Mesendoderm (in vitro differentiated cells): ENCODE results near the gene FBN2.

ENCODE experiments used
- DNase-seq: peaks from one replicate; pipeline ENCODE4 v3.0.0; 2013
- H2AK5ac ChIP-seq: 2 replicates; pipeline ENCODE4 v1.6.1; 2013; ENCODE audit warnings: low read length, inconsistent platforms
- H2BK120ac ChIP-seq: 2 replicates; pipeline ENCODE4 v1.6.1; 2013; ENCODE audit warnings: low read depth, mild to moderate bottlenecking, low read length, moderate library complexity, mixed read lengths
- H2BK15ac ChIP-seq: replicated peaks from 2 replicates; pipeline ENCODE4 v1.6.1; 2013; ENCODE audit warnings: low read depth, mild to moderate bottlenecking, moderate library complexity
- H2BK5ac ChIP-seq: 2 replicates; pipeline ENCODE4 v1.6.1; 2013; ENCODE audit warnings: low read length, inconsistent platforms
- H3K18ac ChIP-seq: 2 replicates; pipeline ENCODE4 v1.6.1; 2013; ENCODE audit warnings: mild to moderate bottlenecking, low read length, mixed read lengths
- H3K23ac ChIP-seq: one replicate; pipeline ENCODE4 v1.6.1; 2013; ENCODE audit warnings: low read length
- H3K27ac ChIP-seq: 2 replicates; pipeline ENCODE4 v1.5.1; 2013; ENCODE audit warnings: low read depth, mild to moderate bottlenecking, inconsistent platforms, low read length, moderate library complexity
- H3K27me3 ChIP-seq: 2 replicates; pipeline ENCODE4 v1.6.1; 2013; ENCODE audit warnings: low read length, control low read depth, mild to moderate bottlenecking, inconsistent platforms; ENCODE audit not compliant: insufficient read depth, poor library complexity
- H3K36me3 ChIP-seq: 2 replicates; pipeline ENCODE4 v1.6.1; 2013; ENCODE audit warnings: low read length, inconsistent platforms; ENCODE audit not compliant: control insufficient read depth, insufficient read depth
- H3K4ac ChIP-seq: one replicate; pipeline ENCODE4 v1.6.1; 2013; ENCODE audit warnings: low read depth, mild to moderate bottlenecking, low read length, moderate library complexity
- H3K4me1 ChIP-seq: 2 replicates; pipeline ENCODE4 v1.6.1; 2013; ENCODE audit warnings: low read depth, low read length, inconsistent platforms; ENCODE audit not compliant: control insufficient read depth
- H3K4me2 ChIP-seq: 2 replicates; pipeline ENCODE4 v1.6.1; 2013; ENCODE audit warnings: low read length
- H3K4me3 ChIP-seq: 2 replicates; pipeline ENCODE4 v1.5.1; 2013; ENCODE audit warnings: mild to moderate bottlenecking, low read length
- H3K56ac ChIP-seq: one replicate; pipeline ENCODE4 v1.6.1; 2013; ENCODE audit warnings: low read length
- H3K79me1 ChIP-seq: 2 replicates; pipeline ENCODE4 v1.6.1; 2013; ENCODE audit warnings: low read length, inconsistent platforms
- H3K79me2 ChIP-seq: 2 replicates; pipeline ENCODE4 v1.6.1; 2013; ENCODE audit warnings: mild to moderate bottlenecking, low read length; ENCODE audit not compliant: control insufficient read depth, insufficient read depth
- H3K9ac ChIP-seq: 2 replicates; pipeline ENCODE4 v1.6.1; 2013; ENCODE audit warnings: low read length, inconsistent platforms
- H4K5ac ChIP-seq: one replicate; pipeline ENCODE4 v1.6.1; 2013; ENCODE audit warnings: low read length
- H4K8ac ChIP-seq: one replicate; pipeline ENCODE4 v1.6.1; 2013; ENCODE audit warnings: low read depth, mild to moderate bottlenecking, control low read depth, low read length, moderate library complexity
- WGBS: extraction: QIAGEN DNeasy Blood & Tissue Kit; methylation state at CpG from one replicate; pipeline ENCODE4 v1.1.7; 2013; ENCODE audit warnings: low lambda C conversion rate, missing lambda C conversion rate; ENCODE audit not compliant: insufficient coverage; ENCODE audit errors: extremely low coverage; 5-methylcytosine and 5-hydroxymethylcytosine counted together

FBN2 gene

GRCh38 chr5:128366147-128366546 is 171.9 kb downstream of the FBN2 start:
- WGBS, result no CpG with 5 or more reads among the region's 3 CpGs
- H3K4ac ChIP-seq, result no peak overlapping the region
- no peak overlapping the region for H3K56ac ChIP-seq
- H2AK5ac ChIP-seq, result no peak overlapping the region
- no peak overlapping the region for H3K9ac ChIP-seq
- no peaks in the 10 kb centered on the region for H3K79me2 ChIP-seq
- H4K8ac ChIP-seq, result no peak overlapping the region
- no peaks in the 10 kb centered on the region for H3K27me3 ChIP-seq
- no peak overlapping the region for H3K23ac ChIP-seq
- H3K4me2 ChIP-seq, result no peak overlapping the region
- H3K4me3 ChIP-seq, result no peak overlapping the region
- H2BK5ac ChIP-seq, result no peak overlapping the region
- H3K18ac ChIP-seq, result no peak overlapping the region
- H3K36me3 ChIP-seq, result peaks cover 4% of the 10 kb centered on the region
- H4K5ac ChIP-seq, result no peak overlapping the region
- no peaks in the 10 kb centered on the region for H3K4me1 ChIP-seq
- no peaks in the 10 kb centered on the region for H3K79me1 ChIP-seq
- DNase-seq, result no peak
- H3K27ac ChIP-seq, result no peak overlapping the region
- no peak overlapping the region for H2BK120ac ChIP-seq
- H2BK15ac ChIP-seq, result no peak overlapping the region

- Histone ChIP-seq H3K18ac (no peak overlapping the region), H3K56ac (no peak overlapping the region), H3K4ac (no peak overlapping the region), H3K79me1 (no peaks in the 10 kb centered on the region), H3K4me2 (no peak overlapping the region), H2BK5ac (no peak overlapping the region), H2AK5ac (no peak overlapping the region), H3K4me3 (no peak overlapping the region), H3K27ac (no peak overlapping the region), H4K8ac (no peak overlapping the region), H2BK120ac (no peak overlapping the region), H3K79me2 (no peaks in the 10 kb centered on the region), H3K27me3 (no peaks in the 10 kb centered on the region), H3K4me1 (no peaks in the 10 kb centered on the region), H2BK15ac (no peak overlapping the region), H3K9ac (no peak overlapping the region), H4K5ac (no peak overlapping the region), H3K23ac (no peak overlapping the region), H3K36me3 (peaks cover 2% of the 10 kb centered on the region)
- no peak for DNase-seq
- no CpG with 5 or more reads among the region's 4 CpGs for WGBS
Observed at GRCh38 chr5:128362370-128362769, 175.7 kb downstream of the FBN2 start.

GRCh38 chr5:128358826-128359225 is 179.2 kb downstream of the FBN2 start:
- Histone ChIP-seq H2BK15ac (no peak overlapping the region), H3K27me3 (no peaks in the 10 kb centered on the region), H3K56ac (no peak overlapping the region), H2BK5ac (no peak overlapping the region), H3K4me3 (no peak overlapping the region), H4K5ac (no peak overlapping the region), H3K9ac (no peak overlapping the region), H3K4me1 (no peaks in the 10 kb centered on the region), H3K27ac (no peak overlapping the region), H2BK120ac (no peak overlapping the region), H3K4ac (no peak overlapping the region), H3K23ac (no peak overlapping the region), H3K36me3 (peaks cover 13% of the 10 kb centered on the region), H3K79me1 (no peaks in the 10 kb centered on the region), H3K4me2 (no peak overlapping the region), H3K18ac (no peak overlapping the region), H4K8ac (no peak overlapping the region), H3K79me2 (no peaks in the 10 kb centered on the region), H2AK5ac (no peak overlapping the region)
- WGBS, result no CpG with 5 or more reads among the region's 1 CpG
- no peak for DNase-seq

- Histone ChIP-seq H3K36me3 (peaks cover 14% of the 10 kb centered on the region), H2BK15ac (no peak overlapping the region), H2AK5ac (no peak overlapping the region), H4K8ac (no peak overlapping the region), H2BK5ac (no peak overlapping the region), H3K56ac (no peak overlapping the region), H3K18ac (no peak overlapping the region), H3K27me3 (no peaks in the 10 kb centered on the region), H4K5ac (no peak overlapping the region), H2BK120ac (no peak overlapping the region), H3K4me2 (no peak overlapping the region), H3K4ac (no peak overlapping the region), H3K23ac (no peak overlapping the region), H3K27ac (no peak overlapping the region), H3K79me2 (no peaks in the 10 kb centered on the region), H3K4me3 (no peak overlapping the region), H3K79me1 (no peaks in the 10 kb centered on the region), H3K9ac (no peak overlapping the region), H3K4me1 (no peaks in the 10 kb centered on the region)
- no peak for DNase-seq
- no CpG with 5 or more reads among the region's 3 CpGs for WGBS
Observed at GRCh38 chr5:128357226-128357625, 180.8 kb downstream of the FBN2 start.

- Histone ChIP-seq H2BK120ac (no peak overlapping the region), H3K27me3 (no peaks in the 10 kb centered on the region), H3K27ac (no peak overlapping the region), H3K23ac (no peak overlapping the region), H3K36me3 (peaks cover 13% of the 10 kb centered on the region), H3K18ac (no peak overlapping the region), H3K56ac (no peak overlapping the region), H3K79me1 (no peaks in the 10 kb centered on the region), H3K4me3 (no peak overlapping the region), H2BK15ac (no peak overlapping the region), H3K9ac (no peak overlapping the region), H3K79me2 (no peaks in the 10 kb centered on the region), H3K4ac (no peak overlapping the region), H4K5ac (no peak overlapping the region), H2AK5ac (no peak overlapping the region), H3K4me2 (no peak overlapping the region), H2BK5ac (no peak overlapping the region), H4K8ac (no peak overlapping the region), H3K4me1 (no peaks in the 10 kb centered on the region)
- no CpG with 5 or more reads among the region's 3 CpGs for WGBS
- DNase-seq, result no peak
Observed at GRCh38 chr5:128355961-128356360, 182.1 kb downstream of the FBN2 start.

- no peaks in the 10 kb centered on the region for H3K79me1 ChIP-seq
- peaks cover 20% of the 10 kb centered on the region for H3K36me3 ChIP-seq
- H2BK5ac ChIP-seq, result no peak overlapping the region
- H4K8ac ChIP-seq, result no peak overlapping the region
- H3K9ac ChIP-seq, result no peak overlapping the region
- no peaks in the 10 kb centered on the region for H3K4me1 ChIP-seq
- no peak overlapping the region for H4K5ac ChIP-seq
- H3K27me3 ChIP-seq, result no peaks in the 10 kb centered on the region
- H2BK15ac ChIP-seq, result no peak overlapping the region
- H3K4me2 ChIP-seq, result no peak overlapping the region
- no peak overlapping the region for H3K27ac ChIP-seq
- H3K56ac ChIP-seq, result no peak overlapping the region
- no peaks in the 10 kb centered on the region for H3K79me2 ChIP-seq
- no peak overlapping the region for H2AK5ac ChIP-seq
- no peak overlapping the region for H2BK120ac ChIP-seq
- WGBS, result no CpG with 5 or more reads among the region's 3 CpGs
- H3K4ac ChIP-seq, result no peak overlapping the region
- no peak overlapping the region for H3K4me3 ChIP-seq
- H3K18ac ChIP-seq, result no peak overlapping the region
- no peak for DNase-seq
- no peak overlapping the region for H3K23ac ChIP-seq
Observed at GRCh38 chr5:128353441-128354107, 184.5 kb downstream of the FBN2 start.
